Measurements from ENCODE around the gene JAZF1.
"Not testable (repeated sequence)": the region's sequence is repeated elsewhere in the genome, so short reads cannot be mapped to it uniquely, and the experiment has no call there.

The JAZF1 gene

GRCh38 chr7:28017372-28017771 lies 163.2 kb downstream of the JAZF1 start:
- no peak overlapping the region for H2BK12ac ChIP-seq (ENCODE audit: low read length in 2 of 2)
- WGBS: 85% methylated on average over 4 of the region's 4 CpGs
- H2BK15ac ChIP-seq (ENCODE audit: low read depth, poor library complexity, severe bottlenecking): no peak overlapping the region
- no peaks in the 10 kb centered on the region for H3K27me3 ChIP-seq (ENCODE audit: control insufficient read depth in 1 of 2, insufficient read depth in 1 of 2, low read length in 2 of 2)
- DNase-seq: peak; percentile 28
- H2BK120ac ChIP-seq (ENCODE audit: low read depth, low read length): no peak overlapping the region
- no peak overlapping the region for H3K9ac ChIP-seq (ENCODE audit: low read length)
- H3K4ac ChIP-seq (ENCODE audit: low read depth in 1 of 2, low read length in 2 of 2): no peak overlapping the region
- no peak overlapping the region for H2AK5ac ChIP-seq (ENCODE audit: low read length, severe bottlenecking)
- no peak overlapping the region for H2AFZ ChIP-seq (ENCODE audit: low read depth, low read length)
- no peak overlapping the region for H2BK5ac ChIP-seq (ENCODE audit: low read depth, low read length, poor library complexity, severe bottlenecking)
- no peak overlapping the region for H4K8ac ChIP-seq (ENCODE audit: low read length)
- H3K27ac ChIP-seq (ENCODE audit: low read length, poor library complexity, severe bottlenecking): peak overlapping the region; percentile 43
- no peak overlapping the region for H3K18ac ChIP-seq (ENCODE audit: low read depth in 1 of 2, low read length in 2 of 2)
- H3K79me1 ChIP-seq (replicated peaks; ENCODE audit: low read length, poor library complexity, severe bottlenecking): peaks cover 40% of the 10 kb centered on the region
- no peak overlapping the region for H3K4me2 ChIP-seq (ENCODE audit: low read length, poor library complexity, severe bottlenecking)
- H3K4me1 ChIP-seq (ENCODE audit: control insufficient read depth, insufficient read depth, low read depth, low read length): peaks cover 13% of the 10 kb centered on the region
- H3K4me3 ChIP-seq (ENCODE audit: insufficient read depth in 1 of 2, low read depth in 1 of 2, low read length in 2 of 2): no peak overlapping the region
- H3K14ac ChIP-seq (ENCODE audit: low read length in 2 of 2): no peak overlapping the region
- no peak overlapping the region for H3K23ac ChIP-seq (ENCODE audit: low read length in 2 of 2)
- H3K9me3 ChIP-seq (ENCODE audit: control insufficient read depth, low read length): peaks cover 4% of the 10 kb centered on the region
- H4K91ac ChIP-seq (ENCODE audit: low read length): no peak overlapping the region
- H3K36me3 ChIP-seq (ENCODE audit: control insufficient read depth in 1 of 2, insufficient read depth in 2 of 2, low read depth in 1 of 2, low read length in 2 of 2): peaks cover 3 to 13% of the 10 kb centered on the region in 2 experiments

GRCh38 chr7:28016297-28016696 lies 164.3 kb downstream of the JAZF1 start:
- no peak overlapping the region for H3K27ac ChIP-seq (ENCODE audit: low read length, poor library complexity, severe bottlenecking)
- no peak for DNase-seq
- WGBS: 94% methylated on average over 2 of the region's 2 CpGs

GRCh38 chr7:28015169-28015568 lies 165.4 kb downstream of the JAZF1 start:
- no peak overlapping the region for H3K4me3 ChIP-seq (ENCODE audit: insufficient read depth in 1 of 2, low read depth in 1 of 2, low read length in 2 of 2)
- H3K4ac ChIP-seq (ENCODE audit: low read depth in 1 of 2, low read length in 2 of 2): no peak overlapping the region
- no peak overlapping the region for H3K9ac ChIP-seq (ENCODE audit: low read length)
- H2AFZ ChIP-seq (ENCODE audit: low read depth, low read length): no peak overlapping the region
- peaks cover 38% of the 10 kb centered on the region for H3K79me1 ChIP-seq (replicated peaks; ENCODE audit: low read length, poor library complexity, severe bottlenecking)
- H2AK5ac ChIP-seq (ENCODE audit: low read length, severe bottlenecking): no peak overlapping the region
- 100% methylated on average over 2 of the region's 4 CpGs for WGBS
- peaks cover 3 to 9% of the 10 kb centered on the region in 2 experiments for H3K36me3 ChIP-seq (ENCODE audit: control insufficient read depth in 1 of 2, insufficient read depth in 2 of 2, low read depth in 1 of 2, low read length in 2 of 2)
- H3K14ac ChIP-seq (ENCODE audit: low read length in 2 of 2): no peak overlapping the region
- no peak for DNase-seq
- H3K23ac ChIP-seq (ENCODE audit: low read length in 2 of 2): no peak overlapping the region
- peaks cover 11% of the 10 kb centered on the region for H3K4me1 ChIP-seq (ENCODE audit: control insufficient read depth, insufficient read depth, low read depth, low read length)
- H2BK12ac ChIP-seq (ENCODE audit: low read length in 2 of 2): no peak overlapping the region
- peaks cover 4% of the 10 kb centered on the region for H3K9me3 ChIP-seq (ENCODE audit: control insufficient read depth, low read length)
- H3K27ac ChIP-seq (ENCODE audit: low read length, poor library complexity, severe bottlenecking): no peak overlapping the region
- H3K18ac ChIP-seq (ENCODE audit: low read depth in 1 of 2, low read length in 2 of 2): no peak overlapping the region
- no peak overlapping the region for H4K8ac ChIP-seq (ENCODE audit: low read length)
- H2BK15ac ChIP-seq (ENCODE audit: low read depth, poor library complexity, severe bottlenecking): no peak overlapping the region
- H3K27me3 ChIP-seq (ENCODE audit: control insufficient read depth in 1 of 2, insufficient read depth in 1 of 2, low read length in 2 of 2): no peaks in the 10 kb centered on the region
- H2BK5ac ChIP-seq (ENCODE audit: low read depth, low read length, poor library complexity, severe bottlenecking): no peak overlapping the region
- H3K4me2 ChIP-seq (ENCODE audit: low read length, poor library complexity, severe bottlenecking): no peak overlapping the region
- H4K91ac ChIP-seq (ENCODE audit: low read length): no peak overlapping the region
- no peak overlapping the region for H2BK120ac ChIP-seq (ENCODE audit: low read depth, low read length)

More at GRCh38 chr7:28016297-28016696, 164.3 kb downstream of the JAZF1 start:
- Histone ChIP-seq H2AFZ (ENCODE audit: low read depth, low read length) (no peak overlapping the region), H3K4ac (ENCODE audit: low read depth in 1 of 2, low read length in 2 of 2) (no peak overlapping the region), H3K27me3 (ENCODE audit: control insufficient read depth in 1 of 2, insufficient read depth in 1 of 2, low read length in 2 of 2) (no peaks in the 10 kb centered on the region), H2BK12ac (ENCODE audit: low read length in 2 of 2) (no peak overlapping the region), H3K4me1 (ENCODE audit: control insufficient read depth, insufficient read depth, low read depth, low read length) (peaks cover 13% of the 10 kb centered on the region), H4K91ac (ENCODE audit: low read length) (no peak overlapping the region), H3K14ac (ENCODE audit: low read length in 2 of 2) (no peak overlapping the region), H3K36me3 (ENCODE audit: control insufficient read depth in 1 of 2, insufficient read depth in 2 of 2, low read depth in 1 of 2, low read length in 2 of 2) (peaks cover 3 to 10% of the 10 kb centered on the region in 2 experiments), H2BK5ac (ENCODE audit: low read depth, low read length, poor library complexity, severe bottlenecking) (no peak overlapping the region), H3K4me2 (ENCODE audit: low read length, poor library complexity, severe bottlenecking) (no peak overlapping the region), H4K8ac (ENCODE audit: low read length) (peak overlapping the region; percentile 36), H3K9me3 (ENCODE audit: control insufficient read depth, low read length) (peaks cover 4% of the 10 kb centered on the region), H3K23ac (ENCODE audit: low read length in 2 of 2) (no peak overlapping the region), H2BK15ac (ENCODE audit: low read depth, poor library complexity, severe bottlenecking) (no peak overlapping the region), H3K18ac (ENCODE audit: low read depth in 1 of 2, low read length in 2 of 2) (no peak overlapping the region), H3K9ac (ENCODE audit: low read length) (no peak overlapping the region), H3K79me1 (replicated peaks; ENCODE audit: low read length, poor library complexity, severe bottlenecking) (peaks cover 38% of the 10 kb centered on the region), H3K4me3 (ENCODE audit: insufficient read depth in 1 of 2, low read depth in 1 of 2, low read length in 2 of 2) (no peak overlapping the region), H2AK5ac (ENCODE audit: low read length, severe bottlenecking) (no peak overlapping the region), H2BK120ac (ENCODE audit: low read depth, low read length) (no peak overlapping the region)

- not testable (repeated sequence) for H4K8ac ChIP-seq (ENCODE audit: low read length); H2BK5ac ChIP-seq (ENCODE audit: low read depth, low read length, poor library complexity, severe bottlenecking); H3K4me3 ChIP-seq (ENCODE audit: insufficient read depth in 1 of 2, low read depth in 1 of 2, low read length in 2 of 2); H3K18ac ChIP-seq (ENCODE audit: low read depth in 1 of 2, low read length in 2 of 2); H3K14ac ChIP-seq (ENCODE audit: low read length in 2 of 2); H3K9ac ChIP-seq (ENCODE audit: low read length); H3K27ac ChIP-seq (ENCODE audit: low read length, poor library complexity, severe bottlenecking); H3K4me2 ChIP-seq (ENCODE audit: low read length, poor library complexity, severe bottlenecking); H2BK120ac ChIP-seq (ENCODE audit: low read depth, low read length); H3K27me3 ChIP-seq (ENCODE audit: control insufficient read depth in 1 of 2, insufficient read depth in 1 of 2, low read length in 2 of 2); H3K9me3 ChIP-seq (ENCODE audit: control insufficient read depth, low read length); H3K4ac ChIP-seq (ENCODE audit: low read depth in 1 of 2, low read length in 2 of 2); H4K91ac ChIP-seq (ENCODE audit: low read length); DNase-seq; H3K36me3 ChIP-seq (ENCODE audit: control insufficient read depth in 1 of 2, insufficient read depth in 2 of 2, low read depth in 1 of 2, low read length in 2 of 2); H2AK5ac ChIP-seq (ENCODE audit: low read length, severe bottlenecking); H2BK15ac ChIP-seq (ENCODE audit: low read depth, poor library complexity, severe bottlenecking); H2BK12ac ChIP-seq (ENCODE audit: low read length in 2 of 2); H3K23ac ChIP-seq (ENCODE audit: low read length in 2 of 2); H2AFZ ChIP-seq (ENCODE audit: low read depth, low read length)
- 98% methylated on average over 4 of the region's 4 CpGs for WGBS
- H3K4me1 ChIP-seq (ENCODE audit: control insufficient read depth, insufficient read depth, low read depth, low read length): peaks cover 11% of the 10 kb centered on the region
- H3K79me1 ChIP-seq (replicated peaks; ENCODE audit: low read length, poor library complexity, severe bottlenecking): peaks cover 40% of the 10 kb centered on the region
These were observed 166.3 kb downstream of the JAZF1 start for GRCh38 chr7:28014340-28014739.
